Smooth muscle cell of the coronary artery (primary cell): ENCODE data around the gene FGD2. TPM values are rescaled to one million over a fixed set of nuclear protein-coding genes. Genes with fewer than 3 reads are reported as not detected.

ENCODE experiments used
- total RNA-seq: library from RNA; depleted of rRNA; stranded (reverse); fragments of >200 nt; gene quantifications from 2 replicates; pipeline ENCODE4 v1.2.3, GENCODE V29; 2014; ENCODE audit warnings: low replicate concordance

The FGD2 gene, protein sequence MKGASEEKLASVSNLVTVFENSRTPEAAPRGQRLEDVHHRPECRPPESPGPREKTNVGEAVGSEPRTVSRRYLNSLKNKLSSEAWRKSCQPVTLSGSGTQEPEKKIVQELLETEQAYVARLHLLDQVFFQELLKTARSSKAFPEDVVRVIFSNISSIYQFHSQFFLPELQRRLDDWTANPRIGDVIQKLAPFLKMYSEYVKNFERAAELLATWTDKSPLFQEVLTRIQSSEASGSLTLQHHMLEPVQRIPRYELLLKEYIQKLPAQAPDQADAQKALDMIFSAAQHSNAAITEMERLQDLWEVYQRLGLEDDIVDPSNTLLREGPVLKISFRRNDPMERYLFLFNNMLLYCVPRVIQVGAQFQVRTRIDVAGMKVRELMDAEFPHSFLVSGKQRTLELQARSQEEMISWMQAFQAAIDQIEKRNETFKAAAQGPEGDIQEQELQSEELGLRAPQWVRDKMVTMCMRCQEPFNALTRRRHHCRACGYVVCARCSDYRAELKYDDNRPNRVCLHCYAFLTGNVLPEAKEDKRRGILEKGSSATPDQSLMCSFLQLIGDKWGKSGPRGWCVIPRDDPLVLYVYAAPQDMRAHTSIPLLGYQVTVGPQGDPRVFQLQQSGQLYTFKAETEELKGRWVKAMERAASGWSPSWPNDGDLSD
- total RNA-seq = not detected in 2 replicates

GRCh38 chr6:37005061-37005810 lies at the start of gene FGD2:
FGD2 (plus strand) TSS chr6:37005655; CDS start chr6:37005818, 163 bp downstream.

DNA sequence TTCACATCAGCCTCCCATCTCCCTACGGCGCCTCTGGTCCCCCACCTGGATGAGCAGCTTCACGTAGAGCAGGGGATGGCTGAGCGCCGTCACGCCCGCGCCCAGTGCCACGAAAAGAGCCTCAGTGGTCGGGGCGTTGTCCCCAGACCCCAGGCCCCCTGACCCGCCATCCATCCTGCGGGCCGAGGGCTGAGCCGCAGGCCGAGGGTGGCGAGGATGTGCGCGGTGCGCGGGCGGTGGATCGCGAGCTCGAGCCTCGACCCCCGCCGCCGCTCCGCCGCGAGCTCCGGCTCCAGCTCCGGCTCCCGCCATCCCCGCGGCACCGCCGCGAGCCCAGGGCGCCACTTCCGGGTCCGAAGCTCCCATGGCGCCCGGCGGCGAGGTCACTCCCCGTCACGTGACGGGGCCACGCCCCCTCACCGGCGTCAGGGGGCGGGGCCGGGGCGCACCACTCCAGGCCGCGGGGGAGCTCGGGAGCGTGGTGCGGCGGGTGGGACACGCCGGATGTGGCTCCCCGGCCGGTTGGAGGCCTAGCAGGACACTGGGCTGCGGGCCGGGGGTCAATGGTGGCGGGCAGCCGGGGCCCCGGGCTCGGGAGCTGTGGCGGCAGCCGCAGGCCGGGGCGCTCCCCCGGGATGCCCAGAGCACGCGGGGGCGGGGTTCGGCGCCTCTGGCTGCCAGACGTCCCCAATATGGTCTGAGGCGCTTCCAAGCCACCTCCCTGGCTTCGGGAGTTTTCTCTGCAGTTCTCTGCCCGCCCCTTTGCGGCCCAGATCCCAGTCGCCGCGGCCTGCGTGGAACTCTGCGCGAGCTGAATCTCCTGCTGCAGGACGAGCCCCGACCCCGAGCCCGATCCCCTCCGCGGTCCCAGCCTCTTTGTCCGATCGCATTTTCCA lies 19.4 kb upstream of the FGD2 start, which contains the start of gene MTCH1:
Gene MTCH1 (minus strand): TSS at position 389 of the 896 bp plus-strand sequence. CDS start 23 bp downstream, at position 366.

Other genes with a start within 250 kb of the FGD2 start
- gene CPNE5, start 166.2 kb upstream of the FGD2 start, total RNA-seq = 0.08 TPM in 1 of 2 replicates, not detected in the other
- gene PPIL1, start 130.9 kb upstream of the FGD2 start, total RNA-seq = 5.7 and 26.2 TPM in 2 replicates
- 21.6 and 36.2 TPM in 2 replicates for gene C6orf89, start 119.7 kb upstream of the FGD2 start, total RNA-seq
- under 0.01 and 18.0 TPM in 2 replicates for gene PI16, start 50.9 kb upstream of the FGD2 start, total RNA-seq
- gene MTCH1, start 19.5 kb upstream of the FGD2 start, total RNA-seq = 223 and 309 TPM in 2 replicates
- gene PIM1, start 164.5 kb downstream of the FGD2 start, total RNA-seq = 10.9 and 25.2 TPM in 2 replicates